ENCODE data around the gene PKP1.

The PKP1 gene

GRCh38 chr1:201358596-201358995, 75.3 kb downstream of the PKP1 start:
- TF ChIP-seq GATA3 (IDR thresholded peaks at IDR 0.05; ENCODE audit: low read depth, low read length): no peak

GRCh38 chr1:201359031-201359872, 75.9 kb downstream of the PKP1 start:
- TF ChIP-seq GATA3 (IDR thresholded peaks at IDR 0.05; ENCODE audit: low read depth, low read length) (no peak), GATA2 (IDR thresholded peaks at IDR 0.05; ENCODE audit: low read depth, low read length) (no peak)

- TF ChIP-seq GATA2 (IDR thresholded peaks at IDR 0.05; ENCODE audit: low read depth, low read length): no peak
- TF ChIP-seq GATA3 (IDR thresholded peaks at IDR 0.05; ENCODE audit: low read depth, low read length): no peak
Measured at GRCh38 chr1:201359873-201360210, 76.5 kb downstream of the PKP1 start.

- no peak for TF ChIP-seq GATA2 (IDR thresholded peaks at IDR 0.05; ENCODE audit: low read depth, low read length)
- TF ChIP-seq GATA3 (IDR thresholded peaks at IDR 0.05; ENCODE audit: low read depth, low read length): no peak
Measured at GRCh38 chr1:201360486-201360885, 77.2 kb downstream of the PKP1 start.

GRCh38 chr1:201360901-201361651, 77.8 kb downstream of the PKP1 start:
- TF ChIP-seq GATA2 (IDR thresholded peaks at IDR 0.05; ENCODE audit: low read depth, low read length): no peak
- no peak for TF ChIP-seq GATA3 (IDR thresholded peaks at IDR 0.05; ENCODE audit: low read depth, low read length)

GRCh38 chr1:201361652-201362504, 78.6 kb downstream of the PKP1 start:
- no peak for TF ChIP-seq GATA3 (IDR thresholded peaks at IDR 0.05; ENCODE audit: low read depth, low read length)
- TF ChIP-seq GATA2 (IDR thresholded peaks at IDR 0.05; ENCODE audit: low read depth, low read length): no peak

- TF ChIP-seq GATA2 (IDR thresholded peaks at IDR 0.05; ENCODE audit: low read depth, low read length) (no peak), GATA3 (IDR thresholded peaks at IDR 0.05; ENCODE audit: low read depth, low read length) (no peak)
Measured at GRCh38 chr1:201362906-201363305, 79.6 kb downstream of the PKP1 start.

GRCh38 chr1:201363467-201363866, 80.2 kb downstream of the PKP1 start:
- TF ChIP-seq GATA3 (IDR thresholded peaks at IDR 0.05; ENCODE audit: low read depth, low read length) (no peak), GATA2 (IDR thresholded peaks at IDR 0.05; ENCODE audit: low read depth, low read length) (no peak)

GRCh38 chr1:201364808-201365105, 81.5 kb downstream of the PKP1 start:
- no peak for TF ChIP-seq GATA2 (IDR thresholded peaks at IDR 0.05; ENCODE audit: low read depth, low read length)
- TF ChIP-seq GATA3 (IDR thresholded peaks at IDR 0.05; ENCODE audit: low read depth, low read length): no peak

GRCh38 chr1:201365251-201365650, 81.9 kb downstream of the PKP1 start:
- TF ChIP-seq GATA2 (IDR thresholded peaks at IDR 0.05; ENCODE audit: low read depth, low read length): no peak
- TF ChIP-seq GATA3 (IDR thresholded peaks at IDR 0.05; ENCODE audit: low read depth, low read length): no peak

- TF ChIP-seq GATA3 (IDR thresholded peaks at IDR 0.05; ENCODE audit: low read depth, low read length) (no peak), GATA2 (IDR thresholded peaks at IDR 0.05; ENCODE audit: low read depth, low read length) (no peak)
Measured at GRCh38 chr1:201366696-201367095, 83.4 kb downstream of the PKP1 start.

- TF ChIP-seq GATA3 (IDR thresholded peaks at IDR 0.05; ENCODE audit: low read depth, low read length): no peak
- no peak for TF ChIP-seq GATA2 (IDR thresholded peaks at IDR 0.05; ENCODE audit: low read depth, low read length)
Measured at GRCh38 chr1:201369209-201369608, 85.9 kb downstream of the PKP1 start.

- TF ChIP-seq GATA2 (IDR thresholded peaks at IDR 0.05; ENCODE audit: low read depth, low read length) (no peak), GATA3 (IDR thresholded peaks at IDR 0.05; ENCODE audit: low read depth, low read length) (no peak)
Measured at GRCh38 chr1:201370500-201370899, 87.2 kb downstream of the PKP1 start.

GRCh38 chr1:201371276-201371675, 88.0 kb downstream of the PKP1 start:
- no peak for TF ChIP-seq GATA2 (IDR thresholded peaks at IDR 0.05; ENCODE audit: low read depth, low read length)
- TF ChIP-seq GATA3 (IDR thresholded peaks at IDR 0.05; ENCODE audit: low read depth, low read length): no peak
